K562 (cell line): ENCODE data around the gene ROPN1. TPM values are rescaled to one million over a fixed set of nuclear protein-coding genes. Genes with fewer than 3 reads are reported as not detected.
A peak's percentile ranks its signal among the peaks of the same experiment; 100 is the strongest.

Experiments used
- ARNT ChIP-seq, 2 experiments: fragments of 450-650 bp; IDR thresholded peaks; 2 replicates each; pipeline ENCODE4 v1.6.1; 2016; ENCODE audit warnings: mild to moderate bottlenecking in 1 of 2
- ATF3 ChIP-seq, 2 experiments: fragments of 450-650 bp in 1 of 2; sonication (generic) in 1 of 2; formaldehyde crosslinking in 1 of 2; IDR thresholded peaks in 1 of 2; conservative IDR thresholded peaks in 1 of 2; 2 replicates each; pipeline versions ENCODE4 v1.6.1 to v1.8.1; 2016 to 2023; ENCODE audit warnings: mild to moderate bottlenecking in 2 of 2, moderate library complexity in 2 of 2, inconsistent platforms in 1 of 2, missing genetic modification reagents in 1 of 2
- ATF6 ChIP-seq: sonication (generic); formaldehyde crosslinking; IDR thresholded peaks from 2 replicates; pipeline ENCODE4 v1.4.0; 2020; ENCODE audit warnings: mild to moderate bottlenecking, missing genetic modification reagents
- ATF7 ChIP-seq: fragments of 450-650 bp; IDR thresholded peaks from 2 replicates; pipeline ENCODE4 v1.7.1; 2014; ENCODE audit warnings: mild to moderate bottlenecking, moderate library complexity
- CAMTA2 ChIP-seq: fragments of 250-450 bp; sonication (Bioruptor Pico); conservative IDR thresholded peaks from 2 replicates; pipeline ENCODE4 v1.5.1; 2022
- CBFA2T2 ChIP-seq: fragments of 450-650 bp; conservative IDR thresholded peaks from 2 replicates; pipeline ENCODE4 v1.6.1; 2017; ENCODE audit warnings: mild to moderate bottlenecking
- GABPA ChIP-seq: fragments of 200-800 bp; sonication (Bioruptor generic); conservative IDR thresholded peaks from 2 replicates; pipeline ENCODE4 v1.6.1; 2016; ENCODE audit warnings: low read depth, missing genetic modification characterization, missing compliant biosample characterization
- GATAD2B ChIP-seq: fragments of 450-650 bp; IDR thresholded peaks from 2 replicates; pipeline ENCODE4 v1.6.1; 2017; ENCODE audit warnings: mild to moderate bottlenecking, borderline replicate concordance
- HES1 ChIP-seq: fragments of 450-650 bp; IDR thresholded peaks from 2 replicates; pipeline ENCODE4 v1.6.1; 2016; ENCODE audit warnings: low read depth, mild to moderate bottlenecking, moderate library complexity
- LCOR ChIP-seq: sonication (generic); formaldehyde crosslinking; IDR thresholded peaks from 2 replicates; pipeline ENCODE4 v1.8.0; 2022; ENCODE audit warnings: mild to moderate bottlenecking, missing genetic modification reagents
- MAX ChIP-seq: sonication (generic); formaldehyde crosslinking; IDR thresholded peaks from 2 replicates; pipeline ENCODE4 v1.9.0; 2022; ENCODE audit warnings: mild to moderate bottlenecking, missing genetic modification reagents
- MYBL2 ChIP-seq, 2 experiments: fragments of 450-650 bp in 1 of 2; sonication (generic) in 1 of 2; formaldehyde crosslinking in 1 of 2; IDR thresholded peaks; 2 replicates each; pipeline versions ENCODE4 v1.6.1 to v1.8.1; 2017 to 2022; ENCODE audit warnings: borderline replicate concordance in 1 of 2, inconsistent platforms in 1 of 2, low read depth in 1 of 2, mild to moderate bottlenecking in 1 of 2, missing genetic modification reagents in 1 of 2, moderate library complexity in 1 of 2
- PRDM10 ChIP-seq: fragments of 450-650 bp; IDR thresholded peaks from 2 replicates; pipeline ENCODE4 v1.6.1; 2018; ENCODE audit not compliant: partially characterized antibody
- SIN3A ChIP-seq, 2 experiments: fragments of 150-350 bp in 1 of 2; IDR thresholded peaks; 2 replicates each; pipeline ENCODE4 v1.6.1; 2011 to 2016; ENCODE audit warnings: borderline replicate concordance in 2 of 2, low read depth in 2 of 2, low read length in 2 of 2, mild to moderate bottlenecking in 2 of 2, moderate library complexity in 2 of 2; ENCODE audit not compliant: control insufficient read depth in 1 of 2
- TSC22D4 ChIP-seq: fragments of 450-650 bp; IDR thresholded peaks from 2 replicates; pipeline ENCODE4 v1.6.1; 2016; ENCODE audit warnings: missing genetic modification characterization, missing biosample characterization, control low read depth
- ZBTB7A ChIP-seq: IDR thresholded peaks from 2 replicates; pipeline ENCODE4 v1.6.1; 2011; ENCODE audit warnings: low read depth, mild to moderate bottlenecking, low read length, moderate library complexity, borderline replicate concordance; ENCODE audit not compliant: control insufficient read depth
- ZNF551 ChIP-seq: fragments of 250-450 bp; sonication (Bioruptor Pico); IDR thresholded peaks from 2 replicates; pipeline ENCODE4 v1.5.0; 2021; ENCODE audit warnings: mild to moderate bottlenecking, moderate library complexity
- polyA plus RNA-seq, 8 experiments: library from polyadenylated mRNA; depleted of rRNA in 4 of 8; stranded (reverse) in 5 of 8; unstranded in 3 of 8; fragments of >200 nt; fragmentation: Nextera tagmentation in 2 of 8; fragmentation: Illumina TruSeq in 1 of 8; extraction: Ambion mirVana in 2 of 8; extraction: Trizol in 1 of 8; gene quantifications; 2 replicates each; pipeline versions ENCODE4 v1.2.1 to v1.2.3, GENCODE V29; 2011 to 2014; ENCODE audit warnings: inconsistent platforms in 1 of 8, missing spikeins in 1 of 8
- total RNA-seq, 7 experiments: library from RNA; depleted of rRNA in 6 of 7; stranded (reverse); fragments of >200 nt in 6 of 7; fragmentation: Illumina TruSeq in 2 of 7; extraction: Trizol in 2 of 7; gene quantifications; 2 replicates each; pipeline versions ENCODE4 v1.2.1 to v1.2.3, GENCODE V29; 2011 to 2021; ENCODE audit warnings: low replicate concordance in 1 of 7

The ROPN1 gene
- total and polyA plus RNA-seq, 9 of the 15 experiments (the other 6 are each of a cell fraction or from before 2014, with no cell fraction given) = not detected

- TF ChIP-seq ZNF551 (CRISPR knock-in tag) (no peak), ATF3 (IDR thresholded peaks at IDR 0.05) (no peak), ATF3 (CRISPR knock-in tag; conservative IDR thresholded peaks at IDR 0.05) (no peak), ATF6 (CRISPR knock-in tag) (no peak), CAMTA2 (no peak), HES1 (no peak), GATAD2B (no peak), ATF7 (peak; percentile 40; the same call in 1 of the 2 replicates), ARNT (IDR thresholded peaks at IDR 0.05) (no peak), GABPA (tag) (peak; percentile 94), LCOR (CRISPR knock-in tag) (no peak), SIN3A (IDR thresholded peaks at IDR 0.05; ENCODE audit: borderline replicate concordance in 2 of 2, control insufficient read depth in 1 of 2, low read depth in 2 of 2, low read length in 2 of 2) (no peak; a peak in 1 of 4 replicates), MYBL2 (IDR thresholded peaks at IDR 0.05; ENCODE audit: low read depth) (peak; percentile 53; the same call in 1 of the 2 replicates), MYBL2 (CRISPR knock-in tag; IDR thresholded peaks at IDR 0.05; ENCODE audit: borderline replicate concordance) (no peak), TSC22D4 (tag) (no peak), PRDM10 (peak; percentile 68), MAX (no peak), ZBTB7A (peak; percentile 74; the same call in 1 of the 2 replicates), CBFA2T2 (no peak)
These were observed 31.0 kb downstream of the ROPN1 start, which contains the start of gene CCDC14 (continued) for GRCh38 chr3:123960781-123961507.
